Stomach (tissue), 9 donors: Measurements from ENCODE around the gene COL23A1. TPM values are rescaled to one million over a fixed set of nuclear protein-coding genes. Genes with fewer than 3 reads are reported as not detected.

ENCODE experiments used
- DNase-seq, 2 donors: peaks; one replicate each; pipeline versions ENCODE4 v3.0.0 to v3.0.0-alpha.2; 2013 to 2019
- H3K27ac ChIP-seq, 5 donors: fragments of 200-600 bp in 4 of 5; sonication (generic) in 4 of 5; one replicate each; pipeline ENCODE4 v1.5.1; 2013 to 2019; ENCODE audit warnings: mild to moderate bottlenecking in 1 of 5, moderate library complexity in 1 of 5
- H3K27me3 ChIP-seq, 3 donors: fragments of 200-600 bp; sonication (generic); one replicate each; pipeline ENCODE4 v1.5.1; 2017 to 2019; ENCODE audit warnings: mixed run types in 1 of 3
- H3K36me3 ChIP-seq, 4 donors: fragments of 200-600 bp; sonication (generic); 1 replicate in 3 of 4; 2 replicates in 1 of 4; pipeline ENCODE4 v1.5.1; 2016 to 2019
- H3K4me1 ChIP-seq, 4 donors: fragments of 200-600 bp; sonication (generic); one replicate each; pipeline ENCODE4 v1.5.1; 2016 to 2019
- H3K4me3 ChIP-seq, 4 donors: fragments of 200-600 bp; sonication (generic) in 3 of 4; one replicate each; pipeline ENCODE4 v1.5.1; 2016 to 2019; ENCODE audit warnings: mild to moderate bottlenecking in 1 of 4
- H3K9me3 ChIP-seq, 4 donors: fragments of 200-600 bp; sonication (generic); one replicate each; pipeline ENCODE4 v1.5.1; 2016 to 2019
- CTCF ChIP-seq, 7 experiments: fragments of 450-650 bp in 4 of 7; fragments of 200-600 bp in 3 of 7; sonication (generic) in 3 of 7; IDR thresholded peaks; one replicate each; pipeline ENCODE4 v1.5.1; 2016 to 2019; ENCODE audit warnings: antibody characterized with exemption in 7 of 7, control low read depth in 2 of 7, mild to moderate bottlenecking in 1 of 7
- EP300 ChIP-seq: sonication (generic); formaldehyde crosslinking; IDR thresholded peaks from one replicate; pipeline ENCODE4 v1.6.1; 2017; ENCODE audit warnings: antibody characterized with exemption
- POLR2A ChIP-seq, 4 donors: fragments of 450-650 bp; IDR thresholded peaks; one replicate each; pipeline ENCODE4 v1.6.1; 2016; ENCODE audit warnings: antibody characterized with exemption in 4 of 4, control low read depth in 2 of 4, mild to moderate bottlenecking in 1 of 4, moderate library complexity in 1 of 4
- POLR2AphosphoS5 ChIP-seq, 3 donors: sonication (generic); formaldehyde crosslinking; IDR thresholded peaks; one replicate each; pipeline ENCODE4 v1.6.1; 2016; ENCODE audit warnings: antibody characterized with exemption in 3 of 3
- WGBS, 5 donors: extraction: QIAGEN DNeasy Blood & Tissue Kit in 3 of 5; methylation state at CpG; one replicate each; pipeline versions ENCODE4 v1.1.5 to v1.1.7; 2013 to 2018; 5-methylcytosine and 5-hydroxymethylcytosine counted together
- intact Hi-C: fragments of 100-400 bp; cut with DNase I; formaldehyde crosslinking; loops from one replicate; pipeline ENCODE4 v1.15.1; 2023; ENCODE audit warnings: low total_unique reads
- polyA plus RNA-seq, 3 donors: library from polyadenylated mRNA; stranded (reverse); fragments of 200-250 nt; gene quantifications; one replicate each; pipeline ENCODE4 v1.2.3, GENCODE V29; 2013
- total RNA-seq, 5 donors: library from RNA; depleted of rRNA; stranded (reverse); fragments of >200 nt; gene quantifications; one replicate each; pipeline versions ENCODE4 v1.1.0 to v1.2.3, GENCODE V29; 2014 to 2016
- donor health status: healthy with polysubstance abuse.
- donor health status: Bipolar disorder and iron deficiency.
- donor health status: healthy.

The COL23A1 gene
- total and polyA plus RNA-seq, 8 donors = under 0.01 to 7.0 (median 1.4) TPM

DNA sequence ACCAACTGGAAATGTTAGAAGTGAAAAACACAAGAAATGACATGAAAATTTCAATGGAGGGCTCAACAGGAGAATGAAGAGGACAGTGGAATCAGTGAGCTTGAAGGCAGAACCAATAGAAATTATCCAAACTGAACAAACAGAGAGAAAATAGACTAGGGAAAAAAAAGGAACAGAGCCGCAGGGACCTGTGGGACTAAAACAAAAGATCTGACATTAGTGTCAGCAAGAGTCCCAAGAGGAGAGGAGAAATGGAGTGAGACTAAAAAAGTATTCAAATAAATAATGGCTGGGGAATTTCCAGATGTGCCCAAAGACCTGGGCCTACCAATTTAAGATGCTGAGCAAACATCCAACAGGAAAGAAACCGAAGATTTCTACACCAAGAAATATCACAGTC is 182.5 kb downstream of the COL23A1 start:
- WGBS, 5 donors = 78 to 87% (median 84%) methylated on average over 2 of the region's 2 CpGs
- no peak for TF ChIP-seq CTCF (IDR thresholded peaks at IDR 0.05)
- Histone ChIP-seq H3K4me1 (no peaks in the 10 kb centered on the region), H3K4me3 (no peak overlapping the region), H3K27ac (no peak overlapping the region), H3K36me3 (no peaks in the 10 kb centered on the region), H3K9me3 (peaks cover 0 to 15% (median 2%) of the 10 kb centered on the region in 4 donors), H3K27me3 (no peaks in the 10 kb centered on the region)
- no peak for DNase-seq
- intact Hi-C loops = no loop called here

- Histone ChIP-seq H3K9me3 (peaks cover 0 to 15% (median 0%) of the 10 kb centered on the region in 4 donors), H3K4me3 (no peak overlapping the region), H3K27ac (no peak overlapping the region), H3K27me3 (peaks cover 0 to 12% (median 0%) of the 10 kb centered on the region in 3 donors), H3K4me1 (no peaks in the 10 kb centered on the region), H3K36me3 (no peaks in the 10 kb centered on the region)
- TF ChIP-seq POLR2AphosphoS5 (IDR thresholded peaks at IDR 0.05) (no peak), CTCF (IDR thresholded peaks at IDR 0.05) (no peak), EP300 (no peak), POLR2A (IDR thresholded peaks at IDR 0.05) (no peak)
- intact Hi-C loops = no loop called here
- no peak for DNase-seq
- WGBS, 5 donors = 45 to 56% (median 50%) methylated on average over 8 of the region's 8 CpGs
These were observed 185.2 kb downstream of the COL23A1 start for GRCh38 chr5:178404987-178405386.

DNA sequence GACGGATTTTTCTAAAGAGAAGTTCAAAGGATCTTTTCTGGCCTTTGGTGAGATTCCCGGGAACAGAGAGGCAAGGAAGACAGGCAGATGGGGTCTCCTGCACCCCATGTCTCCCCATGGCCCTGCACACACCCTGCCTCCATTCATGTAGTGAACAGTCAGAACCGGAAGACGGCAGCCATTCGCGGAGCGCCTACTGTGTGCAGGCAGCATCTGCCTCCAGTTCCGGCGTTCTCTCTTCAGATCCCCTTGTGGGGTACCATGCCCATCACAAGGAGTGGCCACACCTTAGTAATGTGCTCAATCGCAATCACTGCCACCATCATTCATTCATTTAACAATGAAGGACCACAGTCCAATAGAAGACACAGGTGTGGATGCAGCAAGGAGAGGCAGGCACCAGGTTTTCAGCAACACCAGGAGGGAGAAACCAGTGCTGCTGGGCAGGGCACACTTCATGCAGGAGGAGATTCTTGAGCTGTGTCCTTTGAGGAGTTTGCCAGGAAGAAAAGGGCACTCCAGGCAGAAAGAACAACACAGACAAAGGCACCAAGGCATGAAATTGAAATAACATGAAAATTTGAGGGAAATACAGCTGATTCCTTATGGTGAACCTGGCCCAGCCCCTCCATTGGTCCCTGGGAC is 186.1 kb downstream of the COL23A1 start:
- no peak overlapping the region for H3K27ac ChIP-seq
- H3K36me3 ChIP-seq = no peaks in the 10 kb centered on the region
- no peak overlapping the region for H3K4me3 ChIP-seq
- H3K27me3 ChIP-seq = peaks cover 0 to 16% (median 2%) of the 10 kb centered on the region in 3 donors
- WGBS, 5 donors = 93 to 98% (median 94%) methylated on average over 10 of the region's 10 CpGs
- H3K4me1 ChIP-seq = peaks cover 0 to under 1% (median 0%) of the 10 kb centered on the region in 4 donors
- peaks cover 0 to 15% (median 0%) of the 10 kb centered on the region in 4 donors for H3K9me3 ChIP-seq
- no peak for TF ChIP-seq CTCF (IDR thresholded peaks at IDR 0.05)
- TF ChIP-seq POLR2AphosphoS5 (IDR thresholded peaks at IDR 0.05) = no peak
- no peak for DNase-seq
- intact Hi-C loops = no loop called here

DNA sequence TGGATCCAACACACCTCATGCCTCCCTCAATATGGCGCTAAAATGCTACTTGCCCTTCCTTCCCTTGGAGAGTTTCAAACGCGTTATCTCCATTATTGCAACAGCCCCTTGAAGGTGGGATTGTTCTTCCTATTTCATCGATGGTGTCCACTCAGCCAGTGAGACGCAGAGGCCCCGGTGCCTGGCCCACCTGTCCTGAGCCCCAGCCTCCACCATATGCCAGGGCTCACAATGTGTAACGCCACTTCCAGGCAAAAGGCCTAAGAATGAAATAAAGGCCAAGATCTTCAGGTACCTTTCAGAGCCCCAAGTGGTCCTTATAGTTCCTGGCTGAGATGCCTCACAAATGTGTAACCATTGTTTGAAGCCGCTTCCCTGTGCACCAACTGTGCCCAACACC is 186.8 kb downstream of the COL23A1 start:
- no peak for DNase-seq

More for the DNA sequence above, 186.8 kb downstream of the COL23A1 start:
- Histone ChIP-seq H3K4me1 (peaks cover 0 to 3% (median 0%) of the 10 kb centered on the region in 4 donors), H3K27me3 (peaks cover 0 to 22% (median 4%) of the 10 kb centered on the region in 3 donors), H3K36me3 (no peaks in the 10 kb centered on the region), H3K9me3 (peaks cover 0 to 15% (median 0%) of the 10 kb centered on the region in 4 donors), H3K4me3 (no peak overlapping the region), H3K27ac (no peak overlapping the region)
- TF ChIP-seq EP300 = no peak
- no peak for TF ChIP-seq POLR2AphosphoS5 (IDR thresholded peaks at IDR 0.05)
- no peak for TF ChIP-seq CTCF (IDR thresholded peaks at IDR 0.05)
- no peak for TF ChIP-seq POLR2A (IDR thresholded peaks at IDR 0.05)
- intact Hi-C loops = no loop called here
- WGBS, 5 donors = 91 to 97% (median 96%) methylated on average over 8 of the region's 8 CpGs
